Endothelial cell of umbilical vein (primary cell): ENCODE data around the gene ANP32E.
A peak's percentile ranks its signal among the peaks of the same experiment; 100 is the strongest.

Experiments used
- CTCF ChIP-seq, 2 donors: IDR thresholded peaks; 1 replicate in 1 of 2; 2 replicates in 1 of 2; pipeline ENCODE4 v1.5.1; 2011; ENCODE audit warnings: low read length in 2 of 2, mild to moderate bottlenecking in 2 of 2, moderate library complexity in 2 of 2, control low read depth in 1 of 2, inconsistent platforms in 1 of 2, low read depth in 1 of 2; ENCODE audit not compliant: insufficient read depth in 1 of 2; ENCODE audit errors: extremely low read depth in 1 of 2
- EZH2 ChIP-seq: IDR thresholded peaks from 2 replicates; pipeline ENCODE4 v1.6.1; 2012; ENCODE audit warnings: borderline replicate concordance, low read depth, mild to moderate bottlenecking, moderate library complexity, low read length, inconsistent platforms; ENCODE audit not compliant: severe bottlenecking
- FOS ChIP-seq: IDR thresholded peaks from 2 replicates; pipeline ENCODE4 v1.6.1; 2011; ENCODE audit warnings: mild to moderate bottlenecking, low read length, moderate library complexity, borderline replicate concordance; ENCODE audit not compliant: insufficient read depth
- JUN ChIP-seq: IDR thresholded peaks from 2 replicates; pipeline ENCODE4 v1.6.1; 2011; ENCODE audit warnings: borderline replicate concordance, low read depth; ENCODE audit not compliant: insufficient read length, insufficient read depth
- MAX ChIP-seq: IDR thresholded peaks from 2 replicates; pipeline ENCODE4 v1.6.1; 2011; ENCODE audit not compliant: insufficient read depth, insufficient read length
- MYC ChIP-seq: IDR thresholded peaks from one replicate; pipeline ENCODE4 v1.6.1; 2011; ENCODE audit warnings: mild to moderate bottlenecking, low read depth, low read length
- POLR2A ChIP-seq: IDR thresholded peaks from 2 replicates; pipeline ENCODE4 v1.6.1; 2012; ENCODE audit warnings: low read depth, mild to moderate bottlenecking, control low read depth, low read length
- POLR2AphosphoS5 ChIP-seq: IDR thresholded peaks from 2 replicates; pipeline ENCODE4 v1.6.1; 2012; ENCODE audit warnings: low read depth, mild to moderate bottlenecking, control low read depth, low read length, moderate library complexity; ENCODE audit not compliant: insufficient read depth

GRCh38 chr1:150235294-150235851, 539 bp downstream of the ANP32E start:
- TF ChIP-seq CTCF (IDR thresholded peaks at IDR 0.05; ENCODE audit: extremely low read depth in 1 of 2, insufficient read depth in 1 of 2, low read depth in 1 of 2, low read length in 2 of 2) = no peak
- TF ChIP-seq POLR2A = no peak
- no peak for TF ChIP-seq EZH2
- no peak for TF ChIP-seq JUN
- TF ChIP-seq MYC = no peak
- no peak for TF ChIP-seq POLR2AphosphoS5
- TF ChIP-seq MAX = no peak
- peak; percentile 40 for TF ChIP-seq FOS
